ENCODE results near the gene GTF3C5.
"Not testable (repeated sequence)": the region's sequence is repeated elsewhere in the genome, so short reads cannot be mapped to it uniquely, and the experiment has no call there.

The GTF3C5 gene

GRCh38 chr9:133030317-133031129 lies at the start of gene GTF3C5:
GTF3C5 (plus strand) TSS chr9:133030997; CDS start chr9:133031012, 15 bp downstream.
- DNase-seq: peak; percentile 98

DNA sequence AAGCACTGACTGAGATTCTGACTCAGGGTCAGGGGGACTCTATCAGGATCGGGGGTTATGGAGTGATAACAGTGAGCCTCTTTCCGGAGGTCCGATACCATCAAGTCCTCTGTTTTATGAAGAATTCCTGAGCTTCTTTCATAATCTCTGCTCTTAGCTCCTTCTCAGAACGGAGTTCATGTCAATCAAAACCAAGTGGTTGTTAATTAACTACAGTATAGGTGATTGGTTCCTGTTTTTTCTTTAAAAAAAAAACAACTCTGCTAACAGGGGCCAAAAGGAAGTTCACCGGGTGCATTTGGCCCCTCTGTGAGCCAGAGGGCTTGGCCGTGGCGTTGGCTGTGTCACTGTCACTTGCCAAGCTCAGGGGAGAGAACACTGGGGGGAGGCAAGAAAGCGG lies 48.3 kb upstream of the GTF3C5 start:
- DNase-seq: no peak

DNA sequence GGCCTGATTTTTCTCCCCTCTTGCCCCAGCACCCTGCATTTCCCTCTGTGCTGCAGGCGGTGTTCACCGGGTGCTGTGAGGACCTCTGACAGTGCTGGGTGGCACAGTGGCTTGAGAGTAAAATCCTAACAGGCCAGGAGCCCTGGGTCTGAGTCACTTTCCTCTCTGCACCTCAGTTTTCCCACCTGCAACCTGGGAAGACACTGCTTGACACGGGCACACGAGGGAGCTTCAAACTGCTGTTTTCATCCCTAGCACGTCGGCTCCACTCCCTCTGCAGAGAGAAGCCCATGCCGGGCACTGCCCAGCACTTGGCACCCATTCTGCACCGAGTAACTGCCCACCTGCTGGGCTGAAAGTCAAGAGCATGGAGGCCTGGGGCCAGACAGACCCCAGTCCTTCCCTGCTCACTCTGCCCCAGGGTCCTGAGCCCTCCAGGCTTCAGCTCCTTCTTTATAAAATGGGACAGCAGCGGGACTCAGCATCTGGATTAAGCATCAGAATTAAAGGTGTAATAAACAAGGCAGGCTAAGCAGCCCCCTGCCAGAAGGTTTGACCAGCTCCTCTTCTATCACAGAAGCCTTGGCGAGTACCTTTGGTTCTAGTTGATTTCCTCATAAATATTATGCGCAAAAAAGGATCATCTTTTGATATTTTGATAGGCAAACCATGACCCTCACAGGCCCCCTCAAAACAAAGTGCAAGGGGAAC lies 47.2 kb upstream of the GTF3C5 start:
- DNase-seq: no peak

GRCh38 chr9:132984202-132985070 lies 46.4 kb upstream of the GTF3C5 start:
- DNase-seq: no peak

- no peak for DNase-seq
These were observed 45.8 kb upstream of the GTF3C5 start for GRCh38 chr9:132985071-132985350.

DNA sequence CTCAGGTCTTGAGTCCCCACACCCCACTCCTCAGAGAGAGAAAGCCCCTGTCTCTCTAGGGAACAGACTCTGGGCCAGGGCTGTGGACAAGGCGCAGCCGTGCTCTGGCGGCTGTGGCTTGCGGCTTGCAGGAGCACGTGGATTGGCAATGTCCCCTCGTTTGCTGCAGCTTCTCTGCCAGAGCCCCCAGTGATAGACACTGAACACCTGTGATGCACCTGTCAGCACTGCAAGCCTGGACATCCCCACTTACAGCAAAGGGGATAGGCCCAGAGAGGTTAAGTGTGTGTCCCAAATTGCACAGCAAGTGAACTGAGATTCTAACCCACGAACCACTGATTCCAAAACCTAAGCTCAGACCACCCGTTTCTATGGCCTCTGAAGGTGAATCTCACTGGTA lies 45.3 kb upstream of the GTF3C5 start:
- DNase-seq: no peak

DNA sequence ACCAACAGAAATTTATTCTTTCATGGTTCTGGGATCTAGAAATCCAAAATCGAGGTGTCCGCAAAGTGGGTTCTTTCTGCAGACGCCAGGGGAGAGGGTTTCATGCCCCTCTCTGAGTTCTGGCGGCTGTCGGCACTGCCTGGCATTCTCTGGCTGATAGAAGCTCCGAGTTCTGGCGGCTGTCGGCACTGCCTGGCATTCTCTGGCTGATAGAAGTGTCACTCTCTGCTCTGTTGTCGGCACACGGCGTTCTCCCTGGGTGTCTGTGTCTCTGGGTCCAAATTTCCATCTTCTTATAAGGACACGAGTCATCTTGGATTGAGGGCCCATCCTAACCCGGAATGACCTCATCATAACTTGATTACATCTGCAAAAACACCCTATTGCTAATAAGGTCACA lies 44.7 kb upstream of the GTF3C5 start:
- no peak for DNase-seq

GRCh38 chr9:132986640-132987620 lies 43.9 kb upstream of the GTF3C5 start:
- no peak for DNase-seq

- DNase-seq: no peak
These were observed 42.4 kb upstream of the GTF3C5 start for GRCh38 chr9:132988244-132989013.

DNA sequence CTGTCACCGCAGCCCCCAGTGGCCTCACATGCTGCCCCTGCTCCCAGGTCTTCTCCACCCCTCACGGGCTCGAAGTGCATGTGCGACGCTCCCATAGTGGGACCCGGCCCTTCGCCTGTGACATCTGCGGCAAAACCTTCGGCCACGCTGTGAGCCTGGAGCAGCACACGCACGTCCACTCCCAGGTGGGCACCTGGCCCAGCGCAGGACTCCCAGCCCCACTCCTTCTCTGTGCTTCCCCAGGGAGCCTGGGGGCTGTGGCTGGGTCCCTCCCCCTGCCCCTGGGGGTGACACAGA lies 41.8 kb upstream of the GTF3C5 start:
- no peak for DNase-seq

GRCh38 chr9:132989414-132989996 lies 41.3 kb upstream of the GTF3C5 start:
- DNase-seq: no peak

DNA sequence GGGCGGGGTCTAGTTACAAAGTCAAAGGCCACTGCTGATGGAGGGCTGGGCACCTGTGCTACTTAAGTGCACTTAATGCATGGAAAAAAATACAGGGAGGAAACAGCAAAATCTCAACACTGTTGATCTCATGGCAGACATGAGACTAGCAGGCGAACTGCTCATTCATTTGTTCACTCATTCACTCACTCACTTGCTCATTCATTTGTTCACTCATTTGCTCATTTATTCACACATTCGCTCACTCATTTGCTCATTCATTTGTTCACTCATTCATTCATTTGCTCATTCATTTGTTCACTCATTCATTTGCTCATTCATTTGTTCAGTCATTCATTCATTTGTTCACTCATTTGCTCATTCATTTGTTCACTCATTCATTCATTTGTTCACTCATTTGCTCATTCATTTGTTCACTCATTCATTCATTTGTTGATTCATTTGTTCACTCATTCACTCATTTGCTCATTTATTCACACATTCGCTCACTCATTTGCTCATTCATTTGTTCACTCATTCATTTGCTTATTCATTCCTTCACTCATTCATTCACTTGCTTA lies 40.7 kb upstream of the GTF3C5 start:
- not testable (repeated sequence) for DNase-seq

GRCh38 chr9:132990781-132991180 lies 40.0 kb upstream of the GTF3C5 start:
- DNase-seq: no peak

- no peak for DNase-seq
These were observed 39.2 kb upstream of the GTF3C5 start for GRCh38 chr9:132991351-132992300.

- no peak for DNase-seq
These were observed 37.3 kb upstream of the GTF3C5 start for GRCh38 chr9:132993511-132993939.

DNA sequence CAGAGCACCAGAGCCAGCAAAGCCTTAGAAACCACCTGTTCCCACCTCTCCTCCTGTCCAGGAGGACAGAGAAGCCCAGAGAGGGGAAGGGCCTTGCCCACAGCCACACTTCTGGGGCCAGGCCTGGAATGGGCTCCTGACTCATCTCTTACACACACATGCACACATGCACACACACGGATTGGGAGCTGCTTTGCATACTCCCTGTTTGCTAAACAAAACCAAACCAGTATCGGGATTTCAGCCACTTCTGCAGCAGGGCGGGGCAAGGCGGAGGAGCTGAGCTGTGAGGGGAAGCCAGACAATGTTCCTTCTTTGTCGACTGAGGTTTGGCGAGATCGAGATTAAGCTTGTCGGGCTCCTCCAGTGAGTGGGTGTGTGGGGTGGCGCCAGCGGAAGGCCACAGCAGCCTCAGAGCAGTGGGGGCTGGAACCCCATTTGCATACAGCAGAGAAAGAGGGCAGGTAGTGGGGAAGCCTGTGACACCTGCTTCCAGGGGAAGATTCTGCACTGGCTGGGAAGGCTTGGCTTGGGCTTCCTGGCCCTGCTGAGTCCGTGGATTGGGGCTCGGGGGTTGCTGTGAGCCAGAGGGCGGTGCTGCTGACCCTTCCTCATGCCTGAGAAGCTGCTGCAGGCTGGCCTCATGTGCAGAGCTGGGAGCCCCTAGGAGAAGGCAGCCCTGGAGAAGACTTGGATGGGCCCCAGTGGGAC lies 36.2 kb upstream of the GTF3C5 start:
- DNase-seq: peak; percentile 58

DNA sequence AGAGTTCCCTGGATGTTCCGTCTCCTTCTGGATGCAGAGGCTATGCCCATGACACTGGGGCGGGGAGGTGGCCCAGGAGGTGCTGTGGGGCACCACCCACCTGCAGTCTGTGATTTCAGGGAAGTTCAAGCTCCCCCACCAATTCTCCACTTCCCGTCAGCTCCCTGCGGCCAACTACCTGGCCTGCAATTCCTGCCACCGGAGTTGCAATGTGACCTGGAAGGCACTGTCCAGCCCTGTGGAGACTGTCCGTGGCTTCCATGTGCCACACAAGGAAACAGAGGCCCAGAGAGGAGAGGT lies 35.7 kb upstream of the GTF3C5 start:
- no peak for DNase-seq

DNA sequence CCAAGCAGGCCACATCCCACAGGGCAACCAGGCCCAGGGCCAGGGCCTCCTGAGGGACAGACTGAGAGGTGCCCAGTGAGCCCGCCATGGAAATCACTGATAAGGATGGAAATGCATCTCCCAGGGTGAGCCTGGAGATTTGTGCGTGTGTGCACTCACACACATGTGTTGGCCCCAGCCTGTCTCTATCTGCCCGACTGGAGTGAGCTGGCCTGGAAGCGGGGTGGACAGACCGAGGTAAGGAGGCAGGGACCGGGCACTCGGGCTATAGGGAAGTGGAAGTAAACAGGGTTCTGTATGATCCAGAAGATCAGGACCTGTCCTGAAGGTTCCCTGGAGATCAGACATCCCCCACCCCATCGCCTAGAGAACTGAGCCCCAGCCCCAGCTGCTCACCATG lies 34.9 kb upstream of the GTF3C5 start:
- DNase-seq: no peak

DNA sequence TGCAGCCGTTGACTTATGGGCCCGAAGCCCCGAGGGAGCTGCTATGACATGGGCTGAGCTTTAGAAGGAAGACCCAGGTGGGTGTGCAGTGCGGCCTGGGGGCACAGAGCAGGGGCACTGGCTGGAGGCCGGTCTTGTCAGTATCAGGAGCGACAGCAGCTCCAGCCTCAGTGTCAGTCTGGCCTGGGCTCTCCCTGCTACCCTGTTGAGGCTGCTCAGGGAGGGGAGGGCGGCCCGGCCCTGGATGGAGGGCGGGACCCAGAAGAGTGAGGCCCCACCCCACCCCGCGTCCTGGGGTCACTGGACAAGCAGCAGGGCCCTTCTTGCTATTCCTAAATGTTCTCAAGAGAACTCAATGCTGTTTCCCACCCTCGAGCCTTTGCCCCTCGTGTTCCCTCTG lies 34.3 kb upstream of the GTF3C5 start:
- no peak for DNase-seq

Data from suppressor macrophage treated with lipopolysaccharide for 4 hours (primary cell).